Vagina (tissue), 2 donors: ENCODE measurements around the gene ZDHHC11. TPM values are rescaled to one million over a fixed set of nuclear protein-coding genes. Genes with fewer than 3 reads are reported as not detected.
"Not testable (repeated sequence)": the region's sequence is repeated elsewhere in the genome, so short reads cannot be mapped to it uniquely, and the experiment has no call there.

Experiments used
- DNase-seq, 2 donors: peaks; one replicate each; pipeline ENCODE4 v3.0.0-alpha.2; 2017; ENCODE audit errors: extremely low spot score in 2 of 2
- H3K27ac ChIP-seq: fragments of 200-600 bp; sonication (generic); one replicate; pipeline ENCODE4 v1.5.1; 2019
- H3K27me3 ChIP-seq: fragments of 200-600 bp; sonication (generic); one replicate; pipeline ENCODE4 v1.5.1; 2019
- H3K36me3 ChIP-seq, 2 donors: fragments of 200-600 bp; sonication (generic); one replicate each; pipeline ENCODE4 v1.5.1; 2017 to 2019
- H3K4me1 ChIP-seq: fragments of 200-600 bp; sonication (generic); one replicate; pipeline ENCODE4 v1.5.1; 2019
- H3K4me3 ChIP-seq, 2 donors: fragments of 200-600 bp; sonication (generic); 1 replicate in 1 of 2; 2 replicates in 1 of 2; pipeline ENCODE4 v1.5.1; 2016 to 2019
- H3K9me3 ChIP-seq: fragments of 200-600 bp; sonication (generic); one replicate; pipeline ENCODE4 v1.5.1; 2019
- POLR2A ChIP-seq, 2 donors: fragments of 450-650 bp; IDR thresholded peaks; one replicate each; pipeline ENCODE4 v1.6.1; 2017; ENCODE audit warnings: antibody characterized with exemption in 2 of 2, mild to moderate bottlenecking in 2 of 2, moderate library complexity in 2 of 2
- POLR2AphosphoS5 ChIP-seq, 2 donors: sonication (generic); formaldehyde crosslinking; IDR thresholded peaks; one replicate each; pipeline ENCODE4 v1.9.0; 2017; ENCODE audit warnings: antibody characterized with exemption in 2 of 2, mild to moderate bottlenecking in 2 of 2, low read depth in 1 of 2; ENCODE audit not compliant: insufficient read depth in 1 of 2
- intact Hi-C: fragments of 100-400 bp; cut with DNase I; formaldehyde crosslinking; loops from one replicate; pipeline ENCODE4 v1.15.1; 2023
- total RNA-seq: library from RNA; depleted of rRNA; stranded (reverse); fragments of >200 nt; gene quantifications from one replicate; pipeline ENCODE4 v1.2.3, GENCODE V29; 2016
- TF ChIP-seq, protein P1 (sequence below), 3 experiments: fragments of 450-650 bp in 2 of 3; fragments of 200-600 bp in 1 of 3; sonication (generic) in 1 of 3; IDR thresholded peaks; one replicate each; pipeline ENCODE4 v1.5.1; 2017 to 2019; ENCODE audit warnings: antibody characterized with exemption in 3 of 3, mild to moderate bottlenecking in 2 of 3, moderate library complexity in 2 of 3

ZDHHC11 gene
- total RNA-seq, 1 donor from 2014 or later: 5.6 TPM

GRCh38 chr5:854966-855743, 4.4 kb upstream of the ZDHHC11 start:
- H3K4me3 ChIP-seq: no peak overlapping the region
- intact Hi-C loops: no loop called here
- H3K4me1 ChIP-seq: peaks cover 1% of the 10 kb centered on the region
- H3K9me3 ChIP-seq: no peaks in the 10 kb centered on the region
- no peak overlapping the region for H3K27ac ChIP-seq
- DNase-seq: no peak
- H3K27me3 ChIP-seq: no peaks in the 10 kb centered on the region
- no peaks in the 10 kb centered on the region for H3K36me3 ChIP-seq
- TF ChIP-seq, protein P1, sequence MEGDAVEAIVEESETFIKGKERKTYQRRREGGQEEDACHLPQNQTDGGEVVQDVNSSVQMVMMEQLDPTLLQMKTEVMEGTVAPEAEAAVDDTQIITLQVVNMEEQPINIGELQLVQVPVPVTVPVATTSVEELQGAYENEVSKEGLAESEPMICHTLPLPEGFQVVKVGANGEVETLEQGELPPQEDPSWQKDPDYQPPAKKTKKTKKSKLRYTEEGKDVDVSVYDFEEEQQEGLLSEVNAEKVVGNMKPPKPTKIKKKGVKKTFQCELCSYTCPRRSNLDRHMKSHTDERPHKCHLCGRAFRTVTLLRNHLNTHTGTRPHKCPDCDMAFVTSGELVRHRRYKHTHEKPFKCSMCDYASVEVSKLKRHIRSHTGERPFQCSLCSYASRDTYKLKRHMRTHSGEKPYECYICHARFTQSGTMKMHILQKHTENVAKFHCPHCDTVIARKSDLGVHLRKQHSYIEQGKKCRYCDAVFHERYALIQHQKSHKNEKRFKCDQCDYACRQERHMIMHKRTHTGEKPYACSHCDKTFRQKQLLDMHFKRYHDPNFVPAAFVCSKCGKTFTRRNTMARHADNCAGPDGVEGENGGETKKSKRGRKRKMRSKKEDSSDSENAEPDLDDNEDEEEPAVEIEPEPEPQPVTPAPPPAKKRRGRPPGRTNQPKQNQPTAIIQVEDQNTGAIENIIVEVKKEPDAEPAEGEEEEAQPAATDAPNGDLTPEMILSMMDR (IDR thresholded peaks at IDR 0.05): no peak
- no peak for TF ChIP-seq POLR2A (IDR thresholded peaks at IDR 0.05)
- TF ChIP-seq POLR2AphosphoS5 (IDR thresholded peaks at IDR 0.05; ENCODE audit: insufficient read depth in 1 of 2, low read depth in 1 of 2): no peak

DNA sequence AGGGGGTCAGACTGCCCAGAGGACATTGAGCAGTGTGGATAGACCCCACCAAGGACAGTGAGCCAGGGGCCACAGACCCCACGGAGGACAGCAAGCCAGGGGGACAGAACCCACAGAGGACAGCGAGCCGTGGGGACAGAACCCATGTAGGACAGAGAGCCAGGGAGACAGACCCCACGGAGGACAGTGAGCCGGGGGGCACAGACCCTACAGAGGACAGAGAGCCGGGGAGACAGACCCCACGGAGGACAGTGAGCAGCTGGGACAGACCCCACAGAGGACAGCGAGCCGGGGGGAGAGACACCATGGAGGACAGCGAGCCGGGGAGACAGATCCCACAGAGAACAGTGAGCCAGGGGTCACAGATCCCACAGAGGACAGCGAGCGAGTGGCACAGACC, 3.4 kb upstream of the ZDHHC11 start:
- Histone ChIP-seq H3K36me3 (no peaks in the 10 kb centered on the region), H3K27me3 (no peaks in the 10 kb centered on the region), H3K9me3 (no peaks in the 10 kb centered on the region), H3K4me1 (peaks cover 4% of the 10 kb centered on the region), H3K27ac (no peak overlapping the region), H3K4me3 (no peak overlapping the region)
- TF ChIP-seq POLR2A (IDR thresholded peaks at IDR 0.05) (no peak), POLR2AphosphoS5 (IDR thresholded peaks at IDR 0.05; ENCODE audit: insufficient read depth in 1 of 2, low read depth in 1 of 2) (no peak)
- TF ChIP-seq, protein P1 (IDR thresholded peaks at IDR 0.05): no peak
- intact Hi-C loops: no loop called here
- DNase-seq: no peak

DNA sequence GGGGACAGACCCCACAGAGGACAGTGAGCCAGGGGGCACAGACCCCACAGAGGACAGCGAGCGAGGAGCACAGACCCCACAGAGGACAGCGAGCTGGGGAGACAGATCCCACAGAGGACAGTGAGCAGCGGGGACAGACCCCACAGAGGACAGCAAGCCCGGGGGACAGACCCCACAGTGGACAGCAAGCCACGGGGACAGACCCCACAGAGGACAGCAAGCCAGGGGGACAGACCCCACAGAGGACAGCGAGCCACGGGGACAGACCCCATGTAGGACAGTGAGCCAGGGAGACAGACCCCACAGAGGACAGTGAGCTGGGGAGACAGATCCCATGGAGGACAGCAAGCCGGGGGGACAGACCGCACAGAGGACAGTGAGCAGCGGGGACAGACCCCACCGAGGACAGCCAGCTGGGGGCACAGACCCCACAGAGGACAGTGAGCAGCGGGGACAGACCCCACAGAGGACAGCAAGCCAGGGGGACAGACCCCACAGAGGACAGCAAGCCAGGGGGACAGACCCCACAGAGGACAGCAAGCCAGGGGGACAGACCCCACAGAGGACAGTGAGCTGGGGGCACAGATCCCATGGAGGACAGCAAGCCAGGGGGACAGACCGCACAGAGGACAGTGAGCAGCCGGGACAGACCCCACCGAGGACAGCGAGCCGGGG, 2.8 kb upstream of the ZDHHC11 start:
- H3K4me3 ChIP-seq, H3K36me3 ChIP-seq, H3K27ac ChIP-seq, DNase-seq, H3K27me3 ChIP-seq, intact Hi-C loops, H3K4me1 ChIP-seq, H3K9me3 ChIP-seq: not testable (repeated sequence)

DNA sequence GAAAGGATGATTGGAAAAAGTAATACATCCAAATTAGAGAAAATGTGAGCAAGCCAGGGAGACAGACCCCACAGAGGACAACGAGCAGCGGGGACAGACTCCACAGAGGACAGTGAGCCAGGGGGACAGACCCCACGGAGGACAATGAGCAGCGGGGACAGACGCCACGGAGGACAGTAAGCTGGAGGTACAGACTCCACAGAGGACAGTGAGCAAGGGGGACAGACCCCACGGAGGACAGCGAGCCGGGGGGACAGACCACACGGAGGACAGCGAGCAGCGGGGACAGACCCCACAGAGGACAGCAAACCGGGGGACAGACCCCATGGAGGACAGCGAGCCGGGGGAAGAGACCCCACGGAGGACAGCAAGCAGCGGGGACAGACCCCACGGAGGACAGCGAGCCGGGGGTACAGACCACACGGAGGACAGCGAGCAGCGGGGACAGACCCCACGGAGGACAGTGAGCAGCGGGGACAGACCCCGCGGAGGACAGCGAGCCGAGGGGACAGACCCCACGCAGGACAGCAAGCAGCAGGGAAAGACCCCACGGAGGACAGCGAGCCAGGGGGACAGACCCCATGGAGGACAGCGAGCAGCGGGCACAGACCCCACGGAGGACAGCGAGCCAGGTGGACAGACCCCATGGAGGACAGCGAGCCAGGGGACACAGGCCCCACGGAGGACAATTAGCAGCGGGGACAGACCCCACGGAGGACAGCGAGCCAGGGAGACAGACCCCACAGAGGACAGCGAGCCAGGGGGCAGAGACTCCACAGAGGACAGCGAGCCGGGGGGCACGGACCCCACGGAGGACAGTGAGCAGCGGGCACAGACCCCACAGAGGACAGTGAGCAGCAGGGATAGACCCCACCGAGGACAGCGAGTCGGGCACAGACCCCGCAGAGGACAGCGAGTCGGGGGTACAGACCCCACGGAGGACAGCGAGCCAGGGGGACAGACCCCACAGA, 1.9 kb upstream of the ZDHHC11 start:
- no peak for DNase-seq
- no peak overlapping the region for H3K27ac ChIP-seq
- H3K9me3 ChIP-seq: no peaks in the 10 kb centered on the region
- peaks cover 4% of the 10 kb centered on the region for H3K4me1 ChIP-seq
- H3K36me3 ChIP-seq: no peaks in the 10 kb centered on the region
- intact Hi-C loops: no loop called here
- no peak overlapping the region for H3K4me3 ChIP-seq
- TF ChIP-seq POLR2A (IDR thresholded peaks at IDR 0.05) (no peak), POLR2AphosphoS5 (IDR thresholded peaks at IDR 0.05; ENCODE audit: insufficient read depth in 1 of 2, low read depth in 1 of 2) (no peak)
- TF ChIP-seq, protein P1 (IDR thresholded peaks at IDR 0.05): no peak
- H3K27me3 ChIP-seq: no peaks in the 10 kb centered on the region

- Histone ChIP-seq H3K36me3 (no peaks in the 10 kb centered on the region), H3K27ac (no peak overlapping the region), H3K4me1 (peaks cover 4% of the 10 kb centered on the region), H3K9me3 (no peaks in the 10 kb centered on the region), H3K4me3 (no peak overlapping the region), H3K27me3 (no peaks in the 10 kb centered on the region)
- no peak for DNase-seq
- no peak for TF ChIP-seq POLR2A (IDR thresholded peaks at IDR 0.05)
- TF ChIP-seq, protein P1 (IDR thresholded peaks at IDR 0.05): no peak
- intact Hi-C loops: no loop called here
Measured at GRCh38 chr5:852018-852417, 1.2 kb upstream of the ZDHHC11 start.
